Ovary (tissue), 9 donors: ENCODE data around the gene GPR152. TPM values are rescaled to one million over a fixed set of nuclear protein-coding genes. Genes with fewer than 3 reads are reported as not detected.

ENCODE experiments used
- DNase-seq, 5 donors: peaks; one replicate each; pipeline ENCODE4 v3.0.0-alpha.2; 2019 to 2020
- H3K27ac ChIP-seq, 2 donors: fragments of 200-600 bp; one replicate each; pipeline versions ENCODE4 v1.5.1 to v1.8.0; 2019 to 2022
- H3K27me3 ChIP-seq: fragments of 200-600 bp; one replicate; pipeline ENCODE4 v1.8.0; 2022
- H3K36me3 ChIP-seq: fragments of 200-600 bp; sonication (generic); one replicate; pipeline ENCODE4 v1.5.1; 2019
- H3K4me1 ChIP-seq: one replicate; pipeline ENCODE4 v1.8.1; 2013; ENCODE audit warnings: mild to moderate bottlenecking, moderate library complexity; ENCODE audit not compliant: insufficient read depth
- H3K4me3 ChIP-seq: fragments of 200-600 bp; sonication (generic); one replicate; pipeline ENCODE4 v1.5.1; 2017
- H3K9me3 ChIP-seq, 2 donors: fragments of 200-600 bp in 1 of 2; sonication (generic) in 1 of 2; one replicate each; pipeline versions ENCODE4 v1.5.1 to v1.8.1; 2013 to 2019; ENCODE audit warnings: mild to moderate bottlenecking in 1 of 2, moderate library complexity in 1 of 2
- EP300 ChIP-seq: sonication (generic); formaldehyde crosslinking; IDR thresholded peaks from one replicate; pipeline ENCODE4 v1.6.1; 2017; ENCODE audit warnings: antibody characterized with exemption
- POLR2A ChIP-seq: fragments of 450-650 bp; IDR thresholded peaks from one replicate; pipeline ENCODE4 v1.6.1; 2017; ENCODE audit warnings: antibody characterized with exemption, mild to moderate bottlenecking, moderate library complexity
- WGBS, 3 donors: extraction: QIAGEN DNeasy Blood & Tissue Kit in 1 of 3; methylation state at CpG; one replicate each; pipeline versions ENCODE4 v1.1.5 to v1.1.7; 2013 to 2017; 5-methylcytosine and 5-hydroxymethylcytosine counted together
- intact Hi-C, 4 donors: fragments of 100-400 bp; cut with DNase I; formaldehyde crosslinking; loops; one replicate each; pipeline versions ENCODE4 v1.11.0 to v1.15.1; 2022 to 2023
- polyA plus RNA-seq, 2 donors: library from polyadenylated mRNA; stranded (reverse); fragments of 200-250 nt in 1 of 2; fragments of 350-450 nt in 1 of 2; fragmentation: Illumina TruSeq in 1 of 2; extraction: RNeasy Lipid Tissue Mini Kit (QIAGEN cat#74804) in 1 of 2; gene quantifications; one replicate each; pipeline ENCODE4 v1.2.3, GENCODE V29; 2013 to 2014
- total RNA-seq, 7 donors: library from RNA; depleted of rRNA in 2 of 7; stranded (reverse); fragments of >200 nt in 2 of 7; fragmentation: NEBNext Ultra II Directional in 3 of 7; extraction: Animal tissue kit (Norgen Biotek cat#: 25700) in 3 of 7; gene quantifications; one replicate each; pipeline versions ENCODE4 v1.1.0 to v1.2.4, GENCODE V29; 2016 to 2023
- TF ChIP-seq, protein P1 (sequence below), 3 donors: fragments of 450-650 bp in 2 of 3; fragments of 200-600 bp in 1 of 3; IDR thresholded peaks; one replicate each; pipeline versions ENCODE4 v1.5.1 to v1.8.0; 2016 to 2022; ENCODE audit warnings: antibody characterized with exemption in 3 of 3, mild to moderate bottlenecking in 1 of 3
- donor health status: DM: no; HTN: no; CAD: no; lungs with moderate emphysema.
- donor health status: DM: no; HTN: no; CAD: no.
- donor health status: Bipolar disorder and iron deficiency.
- donor health status: DM: yes; HTN: yes; CAD: no.
- donor health status: DM: no; HTN: no; CAD: no.
- donor health status: DM: yes; HTN: yes; CAD: no.

The GPR152 gene
- total and polyA plus RNA-seq, 9 donors: 0.15 TPM; not detected in 8

DNA sequence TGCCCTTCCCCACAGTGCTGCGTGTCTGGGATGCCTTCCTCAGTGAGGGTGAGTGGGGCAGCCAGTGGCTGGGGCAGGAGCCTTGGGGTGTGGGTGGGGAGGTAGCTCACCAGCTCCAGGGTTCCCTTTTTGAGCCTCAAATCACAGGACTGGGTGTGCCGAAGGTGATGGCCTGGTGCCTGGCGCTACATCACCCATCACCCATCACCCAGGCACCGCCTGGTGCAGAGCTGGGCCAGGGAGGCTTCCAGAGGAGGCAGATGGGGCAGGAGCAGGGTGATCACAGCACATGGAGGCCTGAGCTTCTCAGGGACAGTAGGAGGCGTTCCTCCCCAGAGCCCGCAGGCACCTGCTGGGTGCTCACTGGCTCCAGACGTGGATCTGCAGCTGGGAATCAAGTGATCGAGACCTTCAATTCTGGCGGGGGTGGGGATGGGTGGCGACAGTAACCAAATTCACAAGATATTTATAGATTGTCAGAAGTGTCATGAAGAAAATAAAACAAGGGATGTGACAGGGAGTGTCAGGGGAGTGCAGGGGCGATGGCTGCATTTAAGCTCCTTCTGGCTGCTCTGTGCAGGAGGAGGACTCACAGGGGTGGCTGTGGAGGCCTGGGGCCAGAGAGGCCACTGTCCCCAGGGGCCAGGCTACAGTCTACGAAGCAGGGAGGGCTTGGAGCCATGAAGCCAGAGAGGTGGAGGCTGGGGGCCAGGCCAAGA lies 45.4 kb downstream of the GPR152 start:
- TF ChIP-seq EP300 (no peak), POLR2A (no peak)
- TF ChIP-seq, protein P1, sequence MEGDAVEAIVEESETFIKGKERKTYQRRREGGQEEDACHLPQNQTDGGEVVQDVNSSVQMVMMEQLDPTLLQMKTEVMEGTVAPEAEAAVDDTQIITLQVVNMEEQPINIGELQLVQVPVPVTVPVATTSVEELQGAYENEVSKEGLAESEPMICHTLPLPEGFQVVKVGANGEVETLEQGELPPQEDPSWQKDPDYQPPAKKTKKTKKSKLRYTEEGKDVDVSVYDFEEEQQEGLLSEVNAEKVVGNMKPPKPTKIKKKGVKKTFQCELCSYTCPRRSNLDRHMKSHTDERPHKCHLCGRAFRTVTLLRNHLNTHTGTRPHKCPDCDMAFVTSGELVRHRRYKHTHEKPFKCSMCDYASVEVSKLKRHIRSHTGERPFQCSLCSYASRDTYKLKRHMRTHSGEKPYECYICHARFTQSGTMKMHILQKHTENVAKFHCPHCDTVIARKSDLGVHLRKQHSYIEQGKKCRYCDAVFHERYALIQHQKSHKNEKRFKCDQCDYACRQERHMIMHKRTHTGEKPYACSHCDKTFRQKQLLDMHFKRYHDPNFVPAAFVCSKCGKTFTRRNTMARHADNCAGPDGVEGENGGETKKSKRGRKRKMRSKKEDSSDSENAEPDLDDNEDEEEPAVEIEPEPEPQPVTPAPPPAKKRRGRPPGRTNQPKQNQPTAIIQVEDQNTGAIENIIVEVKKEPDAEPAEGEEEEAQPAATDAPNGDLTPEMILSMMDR (IDR thresholded peaks at IDR 0.05): no peak
- Histone ChIP-seq H3K27ac (no peak overlapping the region), H3K27me3 (no peaks in the 10 kb centered on the region), H3K9me3 (no peaks in the 10 kb centered on the region), H3K4me3 (no peak overlapping the region), H3K4me1 (peaks cover under 1% of the 10 kb centered on the region), H3K36me3 (no peaks in the 10 kb centered on the region)
- no peak for DNase-seq
- intact Hi-C loops: loop anchor here in 1 of 4 donors (10.0 kb wide), 1 partner anchor 98 kb away; the partner anchor contains the start of genes CDK2AP2 and PITPNM1
- WGBS, 3 donors: 27 to 36% (median 30%) methylated on average over 12 of the region's 12 CpGs

DNA sequence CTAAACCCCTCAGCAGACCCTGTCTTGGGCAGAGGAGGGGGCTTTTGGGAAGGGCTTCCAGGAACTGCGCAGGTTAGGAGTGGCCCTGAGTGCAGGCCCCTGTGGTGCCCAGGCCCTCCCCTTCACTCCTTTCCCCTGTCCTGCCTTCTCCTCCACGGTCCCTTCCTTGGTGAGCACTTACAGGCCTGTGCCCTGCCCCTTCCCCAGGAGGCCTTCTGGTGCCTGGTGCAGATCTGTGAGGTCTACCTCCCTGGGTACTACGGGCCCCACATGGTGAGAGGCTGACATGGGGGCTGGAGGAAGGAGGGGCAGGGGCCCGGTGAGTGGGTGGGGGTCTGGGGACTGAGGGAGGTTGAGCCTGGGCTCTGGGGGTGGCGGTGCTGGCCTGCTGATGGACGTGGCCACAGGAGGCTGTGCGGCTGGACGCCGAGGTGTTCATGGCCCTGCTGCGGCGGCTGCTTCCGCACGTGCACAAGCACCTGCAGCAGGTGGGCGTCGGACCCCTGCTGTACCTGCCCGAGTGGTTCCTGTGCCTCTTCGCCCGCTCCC lies 46.0 kb downstream of the GPR152 start:
- no peak for DNase-seq
- no peak overlapping the region for H3K27ac ChIP-seq
- H3K27me3 ChIP-seq: no peaks in the 10 kb centered on the region
- intact Hi-C loops: loop anchor here in 1 of 4 donors (10.0 kb wide), 1 partner anchor 98 kb away; the partner anchor contains the start of genes CDK2AP2 and PITPNM1
- no peaks in the 10 kb centered on the region for H3K36me3 ChIP-seq
- H3K9me3 ChIP-seq: no peaks in the 10 kb centered on the region
- TF ChIP-seq POLR2A (no peak), EP300 (no peak)
- TF ChIP-seq, protein P1 (IDR thresholded peaks at IDR 0.05): no peak
- H3K4me1 ChIP-seq: peaks cover 1% of the 10 kb centered on the region
- no peak overlapping the region for H3K4me3 ChIP-seq
- WGBS, 3 donors: 55 to 73% (median 58%) methylated on average over 17 to 18 of the region's 18 CpGs

DNA sequence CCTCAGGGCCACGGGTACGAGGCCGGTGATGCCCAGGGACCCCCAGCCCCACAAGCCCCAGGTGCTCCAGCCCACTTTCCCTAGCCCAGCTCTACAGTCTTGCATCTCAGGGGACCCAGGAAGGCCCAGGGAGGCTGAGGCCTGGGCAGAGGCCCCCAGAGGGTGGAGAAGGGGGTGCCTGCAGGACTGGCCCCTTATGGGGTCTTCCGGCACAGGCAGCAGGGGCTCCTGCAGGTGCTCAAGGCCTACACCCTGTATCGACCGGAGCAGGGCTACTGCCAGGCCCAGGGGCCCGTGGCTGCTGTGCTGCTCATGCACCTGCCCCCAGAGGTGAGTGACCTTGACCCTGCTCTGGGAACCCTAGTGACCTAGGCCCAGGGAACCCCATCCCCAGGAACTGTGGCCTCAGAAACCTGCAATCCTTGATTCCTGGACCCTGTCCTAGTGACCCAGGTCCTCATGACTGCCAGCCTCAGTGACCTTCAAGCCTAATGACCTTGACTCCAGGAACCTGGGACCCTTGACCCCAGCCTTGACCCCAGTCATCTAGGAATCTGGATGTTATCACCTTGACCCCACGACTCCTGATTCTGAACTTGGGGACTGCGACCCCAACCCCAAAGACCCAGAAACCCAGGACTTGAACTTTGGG lies 46.7 kb downstream of the GPR152 start:
- H3K36me3 ChIP-seq: no peaks in the 10 kb centered on the region
- H3K27ac ChIP-seq: no peak overlapping the region
- WGBS, 3 donors: 78 to 90% (median 79%) methylated on average over 6 to 9 of the region's 9 CpGs
- TF ChIP-seq EP300: no peak
- TF ChIP-seq POLR2A: no peak
- TF ChIP-seq, protein P1 (IDR thresholded peaks at IDR 0.05): no peak
- intact Hi-C loops: loop anchor here in 1 of 4 donors (10.0 kb wide), 1 partner anchor 99 kb away; the partner anchor contains the start of genes CDK2AP2 and PITPNM1
- no peak for DNase-seq
- peaks cover 1% of the 10 kb centered on the region for H3K4me1 ChIP-seq
- no peak overlapping the region for H3K4me3 ChIP-seq
- H3K9me3 ChIP-seq: no peaks in the 10 kb centered on the region
- H3K27me3 ChIP-seq: no peaks in the 10 kb centered on the region

DNA sequence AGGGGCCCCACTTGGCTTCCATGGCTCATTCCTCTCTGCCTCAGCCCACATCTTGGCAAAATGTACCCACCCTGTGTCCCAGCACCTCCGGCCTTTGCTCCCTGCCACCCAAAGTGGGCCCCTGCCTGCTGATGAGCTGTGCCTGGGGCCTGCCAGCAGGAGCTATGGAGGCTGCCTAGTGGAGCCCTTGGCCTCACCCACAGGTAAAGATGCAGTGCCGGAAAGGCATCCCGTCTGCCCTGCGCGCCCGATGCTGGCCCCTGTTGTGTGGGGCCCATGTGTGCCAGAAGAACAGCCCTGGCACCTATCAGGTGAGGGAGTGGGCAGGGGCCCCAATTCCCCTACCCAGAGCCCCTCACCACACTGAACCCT lies 47.3 kb downstream of the GPR152 start:
- TF ChIP-seq EP300: no peak
- TF ChIP-seq POLR2A: no peak
- TF ChIP-seq, protein P1 (IDR thresholded peaks at IDR 0.05): no peak
- WGBS, 3 donors: 78 to 91% (median 79%) methylated on average over 6 of the region's 6 CpGs

More for the DNA sequence above, 47.3 kb downstream of the GPR152 start:
- Histone ChIP-seq H3K4me1 (peaks cover 1% of the 10 kb centered on the region), H3K36me3 (no peaks in the 10 kb centered on the region), H3K27me3 (no peaks in the 10 kb centered on the region), H3K9me3 (no peaks in the 10 kb centered on the region), H3K27ac (no peak overlapping the region), H3K4me3 (no peak overlapping the region)
- DNase-seq: no peak
- intact Hi-C loops: loop anchor here in 1 of 4 donors (10.0 kb wide), 1 partner anchor 100 kb away; the partner anchor contains the start of genes CDK2AP2 and PITPNM1
